GM12878 (cell line): ENCODE results near the gene OTUD5. TPM values are rescaled to one million over a fixed set of nuclear protein-coding genes. Genes with fewer than 3 reads are reported as not detected.

Experiments used
- ATAC-seq: fragments of 200-7000 bp; cut with Tn5 transposase; 3 replicates; pipeline ENCODE4 v1.9.1; 2020; ENCODE audit warnings: mild to moderate bottlenecking, moderate library complexity
- BruUV-seq: library from RNA; stranded (reverse); fragments of 400-500 nt; replicated peaks from 2 replicates; lab custom pipeline; 2021; lab: Mats Ljungman, UMichigan
- CTCF ChIA-PET: fragments of 300-600 bp; sonication (Branson Sonifier 250); formaldehyde crosslinking; extraction: SDS; loops from one replicate; lab custom pipeline; 2021; ENCODE audit warnings: inconsistent platforms; lab: Yijun Ruan, JAX
- POLR2A ChIA-PET: fragments of 350-600 bp; formaldehyde crosslinking; extraction: SDS; loops from one replicate; lab custom pipeline; 2021; ENCODE audit warnings: inconsistent platforms; lab: Charles Lee
- RAD21 ChIA-PET: fragments of 300-600 bp; sonication (Branson Sonifier 250); formaldehyde crosslinking; loops from one replicate; lab custom pipeline; 2023; ENCODE audit warnings: antibody characterized with exemption; ENCODE audit not compliant: unreplicated experiment; lab: Charles Lee
- SMC1A ChIA-PET: fragments of 300-600 bp; sonication (Branson Sonifier 250); formaldehyde crosslinking; loops from one replicate; lab custom pipeline; 2023; ENCODE audit not compliant: unreplicated experiment, uncharacterized antibody; lab: Charles Lee
- DNase-seq: peaks from one replicate; pipeline ENCODE4 v3.0.0-alpha.2; 2011; ENCODE audit warnings: low read depth, low spot score
- FAIRE-seq: peaks from 3 replicates; lab custom pipeline; 2011; peaks lifted over from hg19 to GRCh38; lab: Jason Lieb, UNC
- H2AFZ ChIP-seq: 2 replicates; pipeline ENCODE4 v1.6.0; 2011; ENCODE audit warnings: low read depth, low read length, control low read depth; ENCODE audit not compliant: control insufficient read depth
- H3K27ac ChIP-seq: 2 replicates; pipeline ENCODE4 v1.5.1; 2011; ENCODE audit warnings: control low read depth; ENCODE audit not compliant: control insufficient read depth, insufficient read depth
- H3K27me3 ChIP-seq, 2 experiments: replicated peaks in 1 of 2; 2 replicates each; pipeline versions ENCODE4 v1.6.0 to v1.6.1; 2011; ENCODE audit warnings: low read length in 1 of 2; ENCODE audit not compliant: control insufficient read depth in 2 of 2, insufficient read depth in 2 of 2
- H3K36me3 ChIP-seq, 2 experiments: 2 replicates each; pipeline ENCODE4 v1.5.1; 2011; ENCODE audit warnings: low read length in 1 of 2; ENCODE audit not compliant: control insufficient read depth in 2 of 2, insufficient read depth in 2 of 2
- H3K4me1 ChIP-seq: 2 replicates; pipeline ENCODE4 v1.6.1; 2011; ENCODE audit warnings: mild to moderate bottlenecking, low read length, moderate library complexity, mixed read lengths; ENCODE audit not compliant: control insufficient read depth, insufficient read depth
- H3K4me2 ChIP-seq: 2 replicates; pipeline ENCODE4 v1.6.0; 2011; ENCODE audit warnings: control low read depth; ENCODE audit not compliant: control insufficient read depth, insufficient read depth
- H3K4me3 ChIP-seq: fragments of 200-600 bp; sonication (generic); 2 replicates; pipeline ENCODE4 v1.5.1; 2016
- H3K79me2 ChIP-seq: 2 replicates; pipeline ENCODE4 v1.6.0; 2011; ENCODE audit warnings: low read length; ENCODE audit not compliant: control insufficient read depth, insufficient read depth
- H3K9ac ChIP-seq: 2 replicates; pipeline ENCODE4 v1.8.0; 2011; ENCODE audit warnings: low read length, control low read depth, mixed read lengths; ENCODE audit not compliant: control insufficient read depth, insufficient read depth
- H3K9me3 ChIP-seq: replicated peaks from 3 replicates; pipeline ENCODE4 v1.5.1; 2011; ENCODE audit warnings: mild to moderate bottlenecking, low read length; ENCODE audit not compliant: control insufficient read depth, insufficient read depth
- H4K20me1 ChIP-seq: 2 replicates; pipeline ENCODE4 v1.6.0; 2011; ENCODE audit not compliant: control insufficient read depth, insufficient read depth
- BACH1 ChIP-seq: fragments of 450-650 bp; IDR thresholded peaks from 2 replicates; pipeline ENCODE4 v1.6.1; 2017; ENCODE audit warnings: mild to moderate bottlenecking, borderline replicate concordance
- MXI1 ChIP-seq: fragments of 150-350 bp; IDR thresholded peaks from 2 replicates; pipeline ENCODE4 v1.6.1; 2011; ENCODE audit warnings: low read depth, mild to moderate bottlenecking, inconsistent platforms, low read length, improper control_type of control experiment
- NKRF ChIP-seq: fragments of 450-650 bp; conservative IDR thresholded peaks from 2 replicates; pipeline ENCODE4 v1.6.1; 2017; ENCODE audit warnings: mild to moderate bottlenecking, moderate library complexity
- NR2F1 ChIP-seq: fragments of 450-650 bp; conservative IDR thresholded peaks from 2 replicates; pipeline ENCODE4 v1.6.1; 2017; ENCODE audit warnings: mild to moderate bottlenecking
- SMARCA5 ChIP-seq: fragments of 450-650 bp; IDR thresholded peaks from 2 replicates; pipeline ENCODE4 v1.6.1; 2017; ENCODE audit warnings: mild to moderate bottlenecking
- ZZZ3 ChIP-seq: IDR thresholded peaks from 2 replicates; pipeline ENCODE4 v1.6.1; 2011; ENCODE audit warnings: low read depth; ENCODE audit not compliant: control insufficient read depth, insufficient read length
- WGBS: methylation state at CpG from one replicate; pipeline ENCODE4 v1.1.6; 2016; ENCODE audit warnings: low lambda C conversion rate; ENCODE audit not compliant: insufficient replicate concordance, insufficient coverage; ENCODE audit errors: missing lambda C conversion rate; 5-methylcytosine and 5-hydroxymethylcytosine counted together
- in situ Hi-C: fragments of 300-500 bp; cut with MboI; formaldehyde crosslinking; loops from 9 replicates; pipeline ENCODE4 v1.14.3; 2018; ENCODE audit warnings: mixed read lengths
- intact Hi-C: fragments of 100-400 bp; cut with micrococcal nuclease; formaldehyde crosslinking; loops from one replicate; pipeline ENCODE4 v1.14.2; 2022; ENCODE audit not compliant: unreplicated experiment
- polyA plus RNA-seq, 11 experiments: library from polyadenylated mRNA; depleted of rRNA in 4 of 11; unstranded in 6 of 11; stranded (reverse) in 5 of 11; fragments of >200 nt; fragmentation: Nextera tagmentation in 4 of 11; fragmentation: Illumina TruSeq in 1 of 11; extraction: Ambion mirVana in 4 of 11; extraction: Trizol in 1 of 11; gene quantifications; 1 replicate in 1 of 11; 2 replicates in 10 of 11; pipeline versions ENCODE4 v1.2.1 to v1.2.3, GENCODE V29; 2011 to 2016; ENCODE audit warnings: inconsistent platforms in 2 of 11, missing spikeins in 2 of 11, low read depth in 1 of 11
- total RNA-seq, 4 experiments: library from RNA; depleted of rRNA in 3 of 4; stranded (reverse); fragments of >200 nt in 3 of 4; fragmentation: Illumina TruSeq in 1 of 4; extraction: Trizol in 1 of 4; gene quantifications; 2 replicates each; pipeline versions ENCODE4 v1.2.1 to v1.2.3, GENCODE V29; 2013 to 2021
- TF ChIP-seq, protein P1 (sequence below): fragments of 450-650 bp; IDR thresholded peaks from 2 replicates; pipeline ENCODE4 v1.6.1; 2017; ENCODE audit warnings: mild to moderate bottlenecking, moderate library complexity
- TF ChIP-seq, protein P2 (sequence below): fragments of 450-650 bp; IDR thresholded peaks from 2 replicates; pipeline ENCODE4 v1.6.1; 2017; ENCODE audit warnings: mild to moderate bottlenecking, moderate library complexity

OTUD5 gene
- total and polyA plus RNA-seq, 10 of the 15 experiments (the other 5 are each of a cell fraction or from before 2014, with no cell fraction given), result 2.0 to 50.3 (median 22.7) TPM

DNA sequence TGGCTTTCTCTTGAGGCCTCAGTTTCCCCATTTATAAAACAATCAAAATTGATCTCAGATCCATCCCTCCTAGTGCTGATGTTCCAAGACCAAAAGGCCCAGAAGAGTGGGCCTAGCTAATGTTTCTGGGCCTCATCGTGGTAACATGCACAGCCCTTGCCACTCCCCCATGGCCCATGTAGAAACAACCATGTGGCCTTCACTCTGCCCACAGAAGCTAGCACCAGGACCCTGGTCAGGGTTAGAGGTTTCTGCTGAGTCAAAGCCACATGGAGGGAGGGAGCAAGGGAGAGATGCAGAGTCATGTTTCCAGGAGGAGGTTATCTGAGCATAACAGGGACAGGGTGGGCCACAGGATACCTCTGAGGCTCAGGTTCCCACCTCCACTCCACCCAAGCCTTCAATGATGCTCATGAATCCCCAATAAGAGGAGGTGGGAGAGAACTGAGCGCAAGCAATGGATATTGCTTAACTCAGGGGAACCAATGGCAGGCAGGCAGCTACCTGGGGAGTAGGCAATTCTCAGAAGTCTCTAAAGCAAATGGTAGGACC is 16.9 kb downstream of the OTUD5 start:
- peak overlapping the region; percentile 26; the same call in 1 of the 2 replicates for H3K4me2 ChIP-seq
- TF ChIP-seq, protein P1, sequence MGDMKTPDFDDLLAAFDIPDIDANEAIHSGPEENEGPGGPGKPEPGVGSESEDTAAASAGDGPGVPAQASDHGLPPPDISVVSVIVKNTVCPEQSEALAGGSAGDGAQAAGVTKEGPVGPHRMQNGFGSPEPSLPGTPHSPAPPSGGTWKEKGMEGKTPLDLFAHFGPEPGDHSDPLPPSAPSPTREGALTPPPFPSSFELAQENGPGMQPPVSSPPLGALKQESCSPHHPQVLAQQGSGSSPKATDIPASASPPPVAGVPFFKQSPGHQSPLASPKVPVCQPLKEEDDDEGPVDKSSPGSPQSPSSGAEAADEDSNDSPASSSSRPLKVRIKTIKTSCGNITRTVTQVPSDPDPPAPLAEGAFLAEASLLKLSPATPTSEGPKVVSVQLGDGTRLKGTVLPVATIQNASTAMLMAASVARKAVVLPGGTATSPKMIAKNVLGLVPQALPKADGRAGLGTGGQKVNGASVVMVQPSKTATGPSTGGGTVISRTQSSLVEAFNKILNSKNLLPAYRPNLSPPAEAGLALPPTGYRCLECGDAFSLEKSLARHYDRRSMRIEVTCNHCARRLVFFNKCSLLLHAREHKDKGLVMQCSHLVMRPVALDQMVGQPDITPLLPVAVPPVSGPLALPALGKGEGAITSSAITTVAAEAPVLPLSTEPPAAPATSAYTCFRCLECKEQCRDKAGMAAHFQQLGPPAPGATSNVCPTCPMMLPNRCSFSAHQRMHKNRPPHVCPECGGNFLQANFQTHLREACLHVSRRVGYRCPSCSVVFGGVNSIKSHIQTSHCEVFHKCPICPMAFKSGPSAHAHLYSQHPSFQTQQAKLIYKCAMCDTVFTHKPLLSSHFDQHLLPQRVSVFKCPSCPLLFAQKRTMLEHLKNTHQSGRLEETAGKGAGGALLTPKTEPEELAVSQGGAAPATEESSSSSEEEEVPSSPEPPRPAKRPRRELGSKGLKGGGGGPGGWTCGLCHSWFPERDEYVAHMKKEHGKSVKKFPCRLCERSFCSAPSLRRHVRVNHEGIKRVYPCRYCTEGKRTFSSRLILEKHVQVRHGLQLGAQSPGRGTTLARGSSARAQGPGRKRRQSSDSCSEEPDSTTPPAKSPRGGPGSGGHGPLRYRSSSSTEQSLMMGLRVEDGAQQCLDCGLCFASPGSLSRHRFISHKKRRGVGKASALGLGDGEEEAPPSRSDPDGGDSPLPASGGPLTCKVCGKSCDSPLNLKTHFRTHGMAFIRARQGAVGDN, result peak; percentile 90
- TF ChIP-seq SMARCA5, result 0 out of 2 replicates have a peak, but pooled peaks have one; percentile 8
- TF ChIP-seq, protein P2, sequence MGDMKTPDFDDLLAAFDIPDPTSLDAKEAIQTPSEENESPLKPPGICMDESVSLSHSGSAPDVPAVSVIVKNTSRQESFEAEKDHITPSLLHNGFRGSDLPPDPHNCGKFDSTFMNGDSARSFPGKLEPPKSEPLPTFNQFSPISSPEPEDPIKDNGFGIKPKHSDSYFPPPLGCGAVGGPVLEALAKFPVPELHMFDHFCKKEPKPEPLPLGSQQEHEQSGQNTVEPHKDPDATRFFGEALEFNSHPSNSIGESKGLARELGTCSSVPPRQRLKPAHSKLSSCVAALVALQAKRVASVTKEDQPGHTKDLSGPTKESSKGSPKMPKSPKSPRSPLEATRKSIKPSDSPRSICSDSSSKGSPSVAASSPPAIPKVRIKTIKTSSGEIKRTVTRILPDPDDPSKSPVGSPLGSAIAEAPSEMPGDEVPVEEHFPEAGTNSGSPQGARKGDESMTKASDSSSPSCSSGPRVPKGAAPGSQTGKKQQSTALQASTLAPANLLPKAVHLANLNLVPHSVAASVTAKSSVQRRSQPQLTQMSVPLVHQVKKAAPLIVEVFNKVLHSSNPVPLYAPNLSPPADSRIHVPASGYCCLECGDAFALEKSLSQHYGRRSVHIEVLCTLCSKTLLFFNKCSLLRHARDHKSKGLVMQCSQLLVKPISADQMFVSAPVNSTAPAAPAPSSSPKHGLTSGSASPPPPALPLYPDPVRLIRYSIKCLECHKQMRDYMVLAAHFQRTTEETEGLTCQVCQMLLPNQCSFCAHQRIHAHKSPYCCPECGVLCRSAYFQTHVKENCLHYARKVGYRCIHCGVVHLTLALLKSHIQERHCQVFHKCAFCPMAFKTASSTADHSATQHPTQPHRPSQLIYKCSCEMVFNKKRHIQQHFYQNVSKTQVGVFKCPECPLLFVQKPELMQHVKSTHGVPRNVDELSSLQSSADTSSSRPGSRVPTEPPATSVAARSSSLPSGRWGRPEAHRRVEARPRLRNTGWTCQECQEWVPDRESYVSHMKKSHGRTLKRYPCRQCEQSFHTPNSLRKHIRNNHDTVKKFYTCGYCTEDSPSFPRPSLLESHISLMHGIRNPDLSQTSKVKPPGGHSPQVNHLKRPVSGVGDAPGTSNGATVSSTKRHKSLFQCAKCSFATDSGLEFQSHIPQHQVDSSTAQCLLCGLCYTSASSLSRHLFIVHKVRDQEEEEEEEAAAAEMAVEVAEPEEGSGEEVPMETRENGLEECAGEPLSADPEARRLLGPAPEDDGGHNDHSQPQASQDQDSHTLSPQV, result 0 out of 2 replicates have a peak, but pooled peaks have one; percentile 3
- peak; percentile 36; the same call in 1 of the 2 replicates for TF ChIP-seq MXI1
- TF ChIP-seq BACH1, result peak; percentile 98
- no peak for TF ChIP-seq ZZZ3
- no peak for TF ChIP-seq NKRF
- 0 out of 2 replicates have a peak, but pooled peaks have one; percentile 5 for TF ChIP-seq NR2F1
- peak overlapping the region; percentile 63 for H3K9ac ChIP-seq
- SMC1A ChIA-PET, result interaction anchor here (1.4 to 2.5 kb wide), 4 partner anchors 12 to 16 kb away, joined by 3 to 8 read pairs (median 5); no protein-coding TSS in a partner anchor
- in situ Hi-C loops, result loop anchor here (25.0 kb wide), 1 partner anchor 1728 kb away; the partner anchor contains the start of gene CDK16
- no peak overlapping the region for H2AFZ ChIP-seq
- no peaks in the 10 kb centered on the region; the same call in 2 of the 3 replicates for H3K9me3 ChIP-seq
- no TSS peak for BruUV-seq
- peaks cover 57% of the 10 kb centered on the region for H3K4me1 ChIP-seq
- WGBS, result 68% methylated on average over 2 of the region's 2 CpGs
- FAIRE-seq (no peak), ATAC-seq (no peak), DNase-seq (no peak)
- POLR2A ChIA-PET, result interaction anchor here (0.6 to 2.6 kb wide), 8 partner anchors 10 to 139 kb away, joined by 3 to 21 read pairs (median 6); partner anchors contain the start of genes HDAC6, PIM2, PQBP1 and SLC35A2
- peaks cover 45% of the 10 kb centered on the region for H3K79me2 ChIP-seq
- H3K27ac ChIP-seq, result peak overlapping the region; percentile 95
- intact Hi-C loops, result loop anchor here (10.0 kb wide), 1 partner anchor 296 kb away; no protein-coding TSS in a partner anchor
- CTCF ChIA-PET, result interaction anchor here (1.2 to 2.5 kb wide), 5 partner anchors 10 to 29 kb away, joined by 3 to 9 read pairs (median 3); partner anchors contain the start of gene SLC35A2
- no peaks in the 10 kb centered on the region for H3K27me3 ChIP-seq
- H3K4me3 ChIP-seq, result no peak overlapping the region
- peaks cover 0 to 16% of the 10 kb centered on the region in 2 experiments; a peak in 3 of 4 replicates for H3K36me3 ChIP-seq
- H4K20me1 ChIP-seq, result no peaks in the 10 kb centered on the region
- RAD21 ChIA-PET, result interaction anchor here (1.0 to 3.2 kb wide), 5 partner anchors 10 to 292 kb away, joined by 3 to 17 read pairs (median 5); partner anchors contain the start of genes PQBP1, TFE3 and TIMM17B
